ENCODE measurements around the gene NR4A2. TPM values are rescaled to one million over a fixed set of nuclear protein-coding genes. Genes with fewer than 3 reads are reported as not detected.

The NR4A2 gene
- total RNA-seq, 1 experiment from 2014 or later = 17.9 TPM

DNA sequence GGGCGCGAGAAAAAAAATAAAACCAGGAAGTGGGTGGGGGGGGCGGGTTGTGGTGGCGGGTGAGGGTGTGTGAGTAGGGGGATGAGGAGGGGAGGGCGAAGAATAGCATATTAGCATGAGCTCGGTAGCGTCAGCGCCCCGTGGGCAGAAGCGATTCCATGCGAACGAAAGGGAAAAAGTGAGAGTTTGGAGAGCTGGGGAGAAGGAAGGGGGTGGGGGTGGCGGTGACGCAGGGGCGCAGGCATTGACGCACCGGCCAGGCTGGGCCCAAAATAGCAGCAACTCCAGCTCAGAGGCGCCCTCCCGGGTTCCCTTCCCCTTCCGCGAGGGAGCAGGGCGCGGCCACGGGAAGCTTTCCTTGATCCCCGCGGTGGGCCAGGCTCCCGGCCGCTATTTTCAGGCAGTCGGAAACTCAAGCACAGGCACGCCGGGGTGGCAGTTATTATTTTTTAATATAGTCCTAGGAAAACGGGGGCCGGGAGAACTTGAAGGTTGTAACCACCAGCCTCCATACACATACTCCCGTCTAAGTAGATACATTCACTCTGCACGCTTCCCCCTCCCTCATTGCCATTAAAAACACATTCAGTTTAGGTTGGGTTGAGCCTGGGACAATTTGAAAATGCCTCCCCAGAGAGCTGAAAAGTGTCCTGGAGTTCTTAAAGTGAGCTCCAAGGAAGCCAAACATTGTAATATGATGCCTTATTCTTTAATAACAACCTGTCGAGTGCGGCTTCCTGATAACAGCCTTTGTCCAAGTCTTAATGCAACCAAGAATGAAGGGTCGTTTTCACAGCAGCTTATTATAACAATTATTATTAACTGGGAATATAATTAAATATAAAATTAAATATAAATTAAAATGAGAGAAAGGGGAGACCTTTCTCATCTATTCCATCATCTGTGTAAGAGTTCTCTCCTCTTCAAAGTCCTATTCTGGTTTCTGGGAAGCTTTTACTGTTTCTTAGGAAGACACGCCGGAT is 2.3 kb upstream of the NR4A2 start:
- intact Hi-C loops (cut with micrococcal nuclease) = loop anchor here (1.0 to 10.0 kb wide), 6 partner anchors 102 to 960 kb away; partner anchors contain the start of gene GPD2
- Histone ChIP-seq H3K4me1 (ENCODE audit: control insufficient read depth in 1 of 2, insufficient read depth in 2 of 2, low read length in 2 of 2) (peaks cover 43 to 64% of the 10 kb centered on the region in 2 experiments), H2AFZ (ENCODE audit: low read depth, low read length, poor library complexity, severe bottlenecking) (no peak overlapping the region), H3K36me3 (ENCODE audit: control insufficient read depth in 1 of 2, insufficient read depth in 2 of 2, low read length in 2 of 2) (peaks cover 0 to 2% of the 10 kb centered on the region in 2 experiments; a peak in 1 of 4 replicates), H3K9me3 (ENCODE audit: control insufficient read depth in 1 of 2, insufficient read depth in 1 of 2, low read depth in 1 of 2, low read length in 2 of 2) (no peaks in the 10 kb centered on the region), H3K9me2 (ENCODE audit: insufficient read depth) (no peaks in the 10 kb centered on the region), H4K20me1 (ENCODE audit: insufficient read depth) (no peaks in the 10 kb centered on the region), H3K79me2 (ENCODE audit: insufficient read depth, low read length) (peaks cover 35% of the 10 kb centered on the region), H3K4me2 (ENCODE audit: low read length) (peak overlapping the region; percentile 99), H3K4me3 (replicated peaks in 1 of 2; ENCODE audit: low read depth in 1 of 2, low read length in 2 of 2) (peak overlapping the region; percentile 92 to 97), H3K9ac (ENCODE audit: low read length) (peak overlapping the region; percentile 96), H3K27ac (ENCODE audit: low read depth, low read length) (peak overlapping the region; percentile 97), H3K27me3 (ENCODE audit: insufficient read depth, low read length) (no peaks in the 10 kb centered on the region)
- BruUV-seq (replicated peaks) = TSS peak; percentile 63
- ATAC-seq (peak; percentile 56), DNase-seq (ENCODE audit: low read depth, low spot score) (peak; percentile 79)
- RAD21 ChIA-PET (ENCODE audit: low non-redundant PET in 1 of 2, low total read pairs in 2 of 2, uncharacterized antibody in 2 of 2, unreplicated experiment in 2 of 2) = interaction anchor here in 1 of 2 experiments (0.6 to 1.5 kb wide), 5 partner anchors 8 to 859 kb away, joined by 3 to 8 read pairs (median 4); no protein-coding TSS in a partner anchor
- CTCF ChIA-PET = interaction anchor here (0.7 to 2.1 kb wide), 10 partner anchors 11 to 962 kb away, joined by 3 to 14 read pairs (median 4); no protein-coding TSS in a partner anchor
- POLR2A ChIA-PET = interaction anchor here (0.7 to 2.0 kb wide), 11 partner anchors 8 to 618 kb away, joined by 3 to 9 read pairs (median 4); no protein-coding TSS in a partner anchor
- TF ChIP-seq REST (IDR thresholded peaks at IDR 0.05; ENCODE audit: low read depth) (no peak), YY1 (IDR thresholded peaks at IDR 0.05; ENCODE audit: extremely low read depth, insufficient replicate concordance, low read depth, low read length) (peak; percentile 62), EZH2 (IDR thresholded peaks at IDR 0.05) (no peak), ZNF274 (IDR thresholded peaks at IDR 0.05; ENCODE audit: low read depth, low read length) (no peak), CEBPB (IDR thresholded peaks at IDR 0.05; ENCODE audit: low read depth) (no peak), FOSL1 (IDR thresholded peaks at IDR 0.05; ENCODE audit: low read depth) (no peak), ZFX (IDR thresholded peaks at IDR 0.05) (no peak), MAX (IDR thresholded peaks at IDR 0.05) (no peak), CBX3 (IDR thresholded peaks at IDR 0.05; ENCODE audit: low read depth) (no peak), CTCF (IDR thresholded peaks at IDR 0.05 in 2 of 3, conservative IDR thresholded peaks at IDR 0.05 in 1 of 3; ENCODE audit: borderline replicate concordance in 1 of 3, insufficient read depth in 1 of 3, low read depth in 2 of 3, low read length in 2 of 3) (no peak), POLR2A (IDR thresholded peaks at IDR 0.05; ENCODE audit: borderline replicate concordance, extremely low read depth, insufficient read depth, insufficient read length) (peak; percentile 8), JUND (IDR thresholded peaks at IDR 0.05) (no peak), TCF7L2 (IDR thresholded peaks at IDR 0.05; ENCODE audit: borderline replicate concordance, extremely low read depth, insufficient read depth, insufficient read length) (peak; percentile 68), RAD21 (IDR thresholded peaks at IDR 0.05; ENCODE audit: low read depth) (no peak), ZBTB33 (IDR thresholded peaks at IDR 0.05; ENCODE audit: extremely low read depth, insufficient replicate concordance, low read length) (no peak)
- TF ChIP-seq, protein P1, sequence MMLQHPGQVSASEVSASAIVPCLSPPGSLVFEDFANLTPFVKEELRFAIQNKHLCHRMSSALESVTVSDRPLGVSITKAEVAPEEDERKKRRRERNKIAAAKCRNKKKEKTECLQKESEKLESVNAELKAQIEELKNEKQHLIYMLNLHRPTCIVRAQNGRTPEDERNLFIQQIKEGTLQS (IDR thresholded peaks at IDR 0.05) = no peak
